Stimulated activated CD4-positive, alpha-beta T cell treated with anti-CD3 and anti-CD28 coated beads, Interleukin-4, amount 100 ng/mL, for 1 hour (primary cell): ENCODE results near the gene CD81.

ENCODE experiments used
- DNase-seq: peaks from one replicate; pipeline ENCODE4 v3.0.0-alpha.2; 2020

The CD81 gene

DNA sequence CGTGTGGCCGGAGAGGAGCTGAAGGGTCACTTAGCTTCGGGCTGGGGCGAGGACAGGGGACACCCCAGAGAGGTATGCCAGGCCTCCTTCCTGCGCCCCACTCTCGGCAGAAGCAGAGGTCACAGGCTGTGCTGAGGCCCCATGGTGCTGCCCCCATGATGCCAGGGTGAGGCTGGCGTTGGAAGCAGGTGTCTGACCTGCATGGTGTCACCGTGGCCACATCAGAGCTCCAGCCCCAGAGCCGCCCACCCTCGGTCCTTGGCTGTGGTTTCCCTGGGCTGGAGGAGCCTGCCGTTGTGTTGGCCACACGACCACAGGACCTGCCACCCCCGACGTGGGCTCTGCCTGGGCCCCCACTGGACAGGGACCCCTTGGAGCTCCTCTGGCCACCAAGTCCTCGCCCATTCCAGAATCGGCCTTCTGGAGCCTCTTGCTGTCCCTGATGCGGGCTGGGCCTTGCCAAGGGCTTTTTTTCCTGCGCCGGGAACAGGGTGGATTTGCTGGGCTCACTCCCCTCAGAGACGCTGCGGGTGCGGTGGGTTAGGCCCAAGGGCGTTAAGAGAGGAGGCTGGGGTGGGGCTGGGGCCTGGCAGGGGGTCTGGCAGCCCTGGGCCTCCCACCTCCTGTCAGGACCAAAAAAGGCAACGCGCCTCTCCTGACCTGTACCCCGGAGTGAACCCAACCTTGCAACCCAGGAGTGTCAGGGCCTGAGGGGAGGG lies 15.3 kb downstream of the CD81 start:
- DNase-seq, result no peak

- no peak for DNase-seq
Measured at GRCh38 chr11:2393111-2393868, 16.2 kb downstream of the CD81 start.

GRCh38 chr11:2393941-2394817 lies 17.1 kb downstream of the CD81 start:
- no peak for DNase-seq

DNA sequence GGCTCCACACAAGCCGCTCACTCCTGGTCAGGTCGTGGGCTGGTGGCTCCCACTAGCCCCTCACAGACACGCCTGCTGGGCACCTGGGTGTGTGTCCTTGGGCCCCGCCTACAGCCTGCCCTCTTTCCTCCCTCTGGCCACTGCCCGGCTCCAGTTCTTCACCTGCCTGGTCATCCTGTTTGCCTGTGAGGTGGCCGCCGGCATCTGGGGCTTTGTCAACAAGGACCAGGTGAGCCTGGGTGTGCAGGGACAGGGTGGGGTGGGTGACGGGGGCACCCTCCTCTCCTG lies 17.7 kb downstream of the CD81 start:
- DNase-seq, result no peak

GRCh38 chr11:2395211-2395730 lies 18.2 kb downstream of the CD81 start:
- DNase-seq, result no peak

- DNase-seq, result no peak
Measured at GRCh38 chr11:2395856-2396255, 18.7 kb downstream of the CD81 start.

- DNase-seq, result no peak
Measured at GRCh38 chr11:2396471-2396870, 19.4 kb downstream of the CD81 start.

- no peak for DNase-seq
Measured at GRCh38 chr11:2397005-2397404, 19.9 kb downstream of the CD81 start.

DNA sequence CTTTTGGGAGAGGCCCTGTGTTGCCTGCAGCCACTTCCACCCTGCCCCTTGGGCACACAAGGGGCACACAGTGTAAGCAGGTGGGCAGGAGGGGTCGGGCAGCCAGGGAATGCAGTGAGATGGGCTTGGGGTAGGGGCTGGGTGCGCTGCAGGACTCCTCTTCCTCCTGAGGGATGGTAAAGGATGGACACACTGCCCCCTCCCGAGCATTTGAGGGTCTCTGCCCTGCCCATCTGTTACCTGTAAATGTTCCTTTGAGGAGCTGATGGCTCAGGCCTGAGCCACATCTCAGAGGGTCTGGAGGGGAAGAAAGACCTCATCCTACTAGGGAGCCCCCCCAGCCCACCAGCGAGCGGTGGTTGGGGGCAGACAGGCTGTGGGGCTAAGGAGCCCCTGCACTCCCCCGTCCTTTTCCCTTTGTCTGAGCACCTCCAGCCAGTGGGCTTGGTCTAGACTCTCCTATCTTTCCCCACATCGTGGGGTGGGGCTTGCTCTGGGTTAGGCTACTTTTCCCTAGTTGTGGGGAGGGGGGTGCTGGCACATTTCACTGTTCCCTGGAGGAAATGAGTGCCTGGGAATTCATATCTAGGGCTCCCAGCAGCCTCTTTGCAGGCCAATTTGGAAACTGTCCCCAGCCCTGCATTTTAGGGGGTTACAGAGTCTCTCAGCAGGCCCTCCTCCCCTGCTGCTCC lies 21.7 kb downstream of the CD81 start:
- no peak for DNase-seq

GRCh38 chr11:2399488-2400068 lies 22.5 kb downstream of the CD81 start:
- DNase-seq, result peak; percentile 34

DNA sequence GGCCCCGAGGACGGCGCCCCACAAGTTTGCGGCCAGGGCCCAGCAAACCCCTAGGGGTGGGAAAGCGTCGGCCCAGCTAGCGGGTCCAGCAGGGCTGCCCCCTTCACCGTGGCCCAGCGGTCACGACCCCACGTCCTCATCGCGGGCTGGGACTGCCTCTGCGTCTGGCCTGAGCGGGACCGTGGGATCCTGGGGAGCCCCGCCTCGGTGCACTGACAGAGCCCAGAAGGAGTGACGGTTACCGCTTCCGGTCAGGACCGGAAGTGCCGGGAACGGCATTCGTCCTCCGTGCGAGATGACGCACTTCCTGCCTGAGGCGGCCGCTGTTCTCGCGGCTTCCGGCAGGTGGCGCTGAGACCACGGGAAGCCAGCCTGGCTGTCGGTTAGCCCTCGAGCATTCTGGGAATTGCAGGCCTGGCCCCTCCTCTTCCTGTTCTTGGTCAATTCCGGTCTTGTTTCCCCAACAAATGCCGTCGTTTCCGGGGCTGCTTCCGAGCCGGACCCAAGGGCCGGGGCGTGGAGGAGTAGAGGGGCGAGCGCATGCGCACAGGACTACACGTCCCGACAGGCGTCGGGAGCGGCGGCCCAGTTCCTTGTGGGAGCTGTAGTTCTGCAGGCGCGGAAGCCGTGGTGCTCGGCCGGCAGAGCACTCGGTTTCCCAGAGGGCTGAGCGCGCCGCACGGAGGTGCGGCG lies 23.1 kb downstream of the CD81 start, which contains the start of gene TSSC4:
Gene TSSC4 (plus strand): TSS at position 682 of the 693 bp plus-strand sequence. CDS start 1,884 bp downstream, outside the sequence.
- DNase-seq, result peak; percentile 98

- DNase-seq, result no peak
Measured at GRCh38 chr11:2400762-2401435, 23.8 kb downstream of the CD81 start.

GRCh38 chr11:2401436-2401984 lies 24.4 kb downstream of the CD81 start:
- no peak for DNase-seq

GRCh38 chr11:2402106-2402505 lies 25.0 kb downstream of the CD81 start:
- no peak for DNase-seq

DNA sequence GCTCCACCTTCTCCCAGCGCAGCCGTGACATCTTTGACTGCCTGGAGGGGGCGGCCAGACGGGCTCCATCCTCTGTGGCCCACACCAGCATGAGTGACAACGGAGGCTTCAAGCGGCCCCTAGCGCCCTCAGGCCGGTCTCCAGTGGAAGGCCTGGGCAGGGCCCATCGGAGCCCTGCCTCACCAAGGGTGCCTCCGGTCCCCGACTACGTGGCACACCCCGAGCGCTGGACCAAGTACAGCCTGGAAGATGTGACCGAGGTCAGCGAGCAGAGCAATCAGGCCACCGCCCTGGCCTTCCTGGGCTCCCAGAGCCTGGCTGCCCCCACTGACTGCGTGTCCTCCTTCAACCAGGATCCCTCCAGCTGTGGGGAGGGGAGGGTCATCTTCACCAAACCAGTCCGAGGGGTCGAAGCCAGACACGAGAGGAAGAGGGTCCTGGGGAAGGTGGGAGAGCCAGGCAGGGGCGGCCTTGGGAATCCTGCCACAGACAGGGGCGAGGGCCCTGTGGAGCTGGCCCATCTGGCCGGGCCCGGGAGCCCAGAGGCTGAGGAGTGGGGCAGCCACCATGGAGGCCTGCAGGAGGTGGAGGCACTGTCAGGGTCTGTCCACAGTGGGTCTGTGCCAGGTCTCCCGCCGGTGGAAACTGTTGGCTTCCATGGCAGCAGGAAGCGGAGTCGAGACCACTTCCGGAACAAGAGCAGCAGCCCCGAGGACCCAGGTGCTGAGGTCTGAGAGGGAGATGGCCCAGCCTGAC lies 26.0 kb downstream of the CD81 start:
- DNase-seq, result no peak

- DNase-seq, result no peak
Measured at GRCh38 chr11:2404735-2405196, 27.7 kb downstream of the CD81 start.

DNA sequence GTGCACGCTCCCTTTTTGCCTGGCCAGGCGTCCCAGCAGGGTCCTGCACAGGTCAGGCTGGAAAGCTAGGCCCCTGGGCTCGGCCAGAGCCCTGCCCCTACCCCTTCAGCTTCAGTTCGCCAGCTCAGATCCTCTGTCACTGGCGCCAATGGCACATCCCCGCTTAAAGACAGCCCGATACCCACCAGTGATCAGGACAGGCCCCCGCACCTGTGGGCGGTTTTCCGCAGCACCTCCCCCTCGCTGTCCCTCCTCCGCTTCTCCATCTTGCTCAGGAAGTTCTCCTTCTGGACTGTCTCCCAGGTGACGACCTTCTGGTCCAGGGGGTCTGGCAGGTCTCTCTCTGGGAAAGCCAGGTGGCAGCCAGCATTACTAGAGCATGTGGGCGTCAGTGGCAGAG lies 29.3 kb downstream of the CD81 start:
- DNase-seq, result no peak

- DNase-seq, result no peak
Measured at GRCh38 chr11:2406878-2407410, 29.8 kb downstream of the CD81 start.

GRCh38 chr11:2408671-2409070 lies 31.6 kb downstream of the CD81 start:
- DNase-seq, result no peak

DNA sequence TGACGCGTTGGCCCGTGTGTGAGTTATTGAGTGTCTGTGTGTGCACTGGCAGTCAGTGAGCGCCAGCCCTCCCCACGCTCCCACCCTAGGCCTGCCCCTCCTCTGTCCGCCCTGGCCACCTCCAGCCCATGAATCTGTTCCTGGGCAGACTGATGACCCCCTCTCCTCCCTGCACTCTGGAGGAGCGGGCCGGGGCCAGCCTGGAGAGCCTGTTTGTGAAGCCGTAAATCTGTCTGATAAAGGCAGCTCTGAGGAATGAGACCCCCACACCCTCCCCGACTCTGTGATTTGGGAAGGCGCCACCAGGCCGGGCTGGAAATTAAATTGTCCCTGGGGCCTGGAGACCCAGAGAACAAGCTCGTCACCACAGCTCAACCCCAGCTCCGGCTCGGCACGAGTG lies 32.0 kb downstream of the CD81 start:
- DNase-seq, result no peak
